Panc1 (cell line): ENCODE data around the gene SLC25A31. TPM values are rescaled to one million over a fixed set of nuclear protein-coding genes. Genes with fewer than 3 reads are reported as not detected.

ENCODE experiments used
- ATAC-seq: fragments of 200-7000 bp; cut with Tn5 transposase; 2 replicates; pipeline ENCODE4 v1.9.1; 2020; ENCODE audit warnings: mild to moderate bottlenecking, moderate library complexity
- BruUV-seq: library from RNA; stranded (reverse); fragments of 400-500 nt; replicated peaks from 2 replicates; lab custom pipeline; 2021; lab: Mats Ljungman, UMichigan
- CTCF ChIA-PET: fragments of 300-600 bp; sonication (Branson Sonifier 250); formaldehyde crosslinking; loops from one replicate; lab custom pipeline; 2022; ENCODE audit warnings: antibody characterized with exemption; lab: Charles Lee
- POLR2A ChIA-PET: fragments of 300-600 bp; sonication (Branson Sonifier 250); formaldehyde crosslinking; loops from one replicate; lab custom pipeline; 2022; ENCODE audit warnings: antibody characterized with exemption; lab: Charles Lee
- DNase-seq: peaks from one replicate; pipeline ENCODE4 v3.0.0-alpha.2; 2010; ENCODE audit warnings: low read depth, low spot score
- H3K27ac ChIP-seq: 2 replicates; pipeline ENCODE4 v1.5.1; 2011; ENCODE audit warnings: mild to moderate bottlenecking, low read length, inconsistent platforms
- H3K27me3 ChIP-seq: fragments of 200-500 bp; sonication (Bioruptor generic); 2 replicates; pipeline ENCODE4 v1.6.0; 2014; ENCODE audit warnings: low read length, inconsistent platforms; ENCODE audit not compliant: control insufficient read depth, insufficient read depth
- H3K36me3 ChIP-seq: fragments of 200-500 bp; sonication (Bioruptor generic); 2 replicates; pipeline ENCODE4 v1.5.1; 2014; ENCODE audit warnings: inconsistent platforms, mild to moderate bottlenecking, low read length, moderate library complexity; ENCODE audit not compliant: control insufficient read depth, insufficient read depth
- H3K4me1 ChIP-seq: 2 replicates; pipeline ENCODE4 v1.5.1; 2011; ENCODE audit warnings: inconsistent platforms, mild to moderate bottlenecking, low read length, moderate library complexity; ENCODE audit not compliant: control insufficient read depth, insufficient read depth
- H3K4me3 ChIP-seq, 2 experiments: 2 replicates each; pipeline ENCODE4 v1.5.1; 2011 to 2012; ENCODE audit warnings: low read depth in 2 of 2, low read length in 2 of 2, mild to moderate bottlenecking in 2 of 2, inconsistent platforms in 1 of 2, moderate library complexity in 1 of 2
- H3K9me3 ChIP-seq: fragments of 200-500 bp; sonication (Bioruptor generic); 2 replicates; pipeline ENCODE4 v1.5.1; 2014; ENCODE audit warnings: low read depth, mild to moderate bottlenecking, inconsistent platforms, low read length, moderate library complexity; ENCODE audit not compliant: control insufficient read depth, insufficient read depth
- POLR2AphosphoS5 ChIP-seq: IDR thresholded peaks from 2 replicates; pipeline ENCODE4 v1.6.1; 2012; ENCODE audit warnings: mild to moderate bottlenecking, low read depth, low read length, moderate library complexity
- SIN3A ChIP-seq: IDR thresholded peaks from 2 replicates; pipeline ENCODE4 v1.6.1; 2012; ENCODE audit warnings: low read depth, mild to moderate bottlenecking, low read length, moderate library complexity, borderline replicate concordance; ENCODE audit not compliant: insufficient read depth
- TCF7L2 ChIP-seq: IDR thresholded peaks from 2 replicates; pipeline ENCODE4 v1.6.1; 2011; ENCODE audit warnings: mild to moderate bottlenecking, low read depth, low read length, inconsistent platforms
- in situ Hi-C: cut with HindIII; loops from 2 replicates; pipeline ENCODE4 v1.10.0; 2016; ENCODE audit warnings: low sequenced_read_pairs, low pct_unique_long_range_greater_than_20kb
- intact Hi-C: fragments of 100-400 bp; cut with micrococcal nuclease; formaldehyde crosslinking; loops from one replicate; pipeline ENCODE4 v1.10.0; 2022; ENCODE audit not compliant: unreplicated experiment
- total RNA-seq: library from RNA; stranded (reverse); gene quantifications from one replicate; pipeline ENCODE4 v1.2.1, GENCODE V29; 2021; ENCODE audit not compliant: unreplicated experiment
- TF ChIP-seq, protein P1 (sequence below): fragments of 450-650 bp; IDR thresholded peaks from 2 replicates; pipeline ENCODE4 v1.5.1; 2017; ENCODE audit warnings: mild to moderate bottlenecking
- TF ChIP-seq, protein P2 (sequence below), 2 experiments: IDR thresholded peaks; 2 replicates each; pipeline ENCODE4 v1.6.1; 2011 to 2012; ENCODE audit warnings: low read depth in 2 of 2, control low read depth in 1 of 2, low read length in 1 of 2, mild to moderate bottlenecking in 1 of 2, moderate library complexity in 1 of 2; ENCODE audit not compliant: insufficient read depth in 1 of 2

Gene SLC25A31
- total RNA-seq, 1 experiment from 2014 or later, result not detected

DNA sequence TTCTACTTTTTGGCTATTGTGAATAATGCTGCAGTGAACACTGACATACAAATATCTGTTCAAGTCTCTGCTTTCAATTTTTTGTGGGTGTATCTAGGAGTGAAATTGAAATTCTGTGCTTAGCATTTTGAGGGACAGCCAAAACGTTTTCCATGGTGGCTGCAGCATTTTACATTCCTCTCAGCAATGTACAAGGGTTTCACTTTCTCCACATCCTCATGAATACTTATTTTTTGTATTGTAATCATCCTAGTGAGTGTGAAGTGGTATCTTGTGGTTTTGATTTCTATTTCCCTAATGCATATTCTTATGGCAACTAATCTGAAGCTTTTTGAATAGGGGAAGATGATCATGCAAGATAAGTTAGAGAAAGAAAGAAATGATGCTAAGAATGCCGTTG, 92.2 kb downstream of the SLC25A31 start:
- POLR2A ChIA-PET, result no interaction called here
- H3K36me3 ChIP-seq, result peaks cover 10% of the 10 kb centered on the region; the same call in 1 of the 2 replicates
- H3K27me3 ChIP-seq, result no peaks in the 10 kb centered on the region
- DNase-seq (no peak), ATAC-seq (no peak)
- intact Hi-C loops (no loop called here), in situ Hi-C loops (no loop called here)
- BruUV-seq, result no TSS peak
- TF ChIP-seq TCF7L2 (no peak), SIN3A (no peak), POLR2AphosphoS5 (no peak)
- TF ChIP-seq, protein P1, sequence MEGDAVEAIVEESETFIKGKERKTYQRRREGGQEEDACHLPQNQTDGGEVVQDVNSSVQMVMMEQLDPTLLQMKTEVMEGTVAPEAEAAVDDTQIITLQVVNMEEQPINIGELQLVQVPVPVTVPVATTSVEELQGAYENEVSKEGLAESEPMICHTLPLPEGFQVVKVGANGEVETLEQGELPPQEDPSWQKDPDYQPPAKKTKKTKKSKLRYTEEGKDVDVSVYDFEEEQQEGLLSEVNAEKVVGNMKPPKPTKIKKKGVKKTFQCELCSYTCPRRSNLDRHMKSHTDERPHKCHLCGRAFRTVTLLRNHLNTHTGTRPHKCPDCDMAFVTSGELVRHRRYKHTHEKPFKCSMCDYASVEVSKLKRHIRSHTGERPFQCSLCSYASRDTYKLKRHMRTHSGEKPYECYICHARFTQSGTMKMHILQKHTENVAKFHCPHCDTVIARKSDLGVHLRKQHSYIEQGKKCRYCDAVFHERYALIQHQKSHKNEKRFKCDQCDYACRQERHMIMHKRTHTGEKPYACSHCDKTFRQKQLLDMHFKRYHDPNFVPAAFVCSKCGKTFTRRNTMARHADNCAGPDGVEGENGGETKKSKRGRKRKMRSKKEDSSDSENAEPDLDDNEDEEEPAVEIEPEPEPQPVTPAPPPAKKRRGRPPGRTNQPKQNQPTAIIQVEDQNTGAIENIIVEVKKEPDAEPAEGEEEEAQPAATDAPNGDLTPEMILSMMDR, result no peak
- TF ChIP-seq, protein P2, sequence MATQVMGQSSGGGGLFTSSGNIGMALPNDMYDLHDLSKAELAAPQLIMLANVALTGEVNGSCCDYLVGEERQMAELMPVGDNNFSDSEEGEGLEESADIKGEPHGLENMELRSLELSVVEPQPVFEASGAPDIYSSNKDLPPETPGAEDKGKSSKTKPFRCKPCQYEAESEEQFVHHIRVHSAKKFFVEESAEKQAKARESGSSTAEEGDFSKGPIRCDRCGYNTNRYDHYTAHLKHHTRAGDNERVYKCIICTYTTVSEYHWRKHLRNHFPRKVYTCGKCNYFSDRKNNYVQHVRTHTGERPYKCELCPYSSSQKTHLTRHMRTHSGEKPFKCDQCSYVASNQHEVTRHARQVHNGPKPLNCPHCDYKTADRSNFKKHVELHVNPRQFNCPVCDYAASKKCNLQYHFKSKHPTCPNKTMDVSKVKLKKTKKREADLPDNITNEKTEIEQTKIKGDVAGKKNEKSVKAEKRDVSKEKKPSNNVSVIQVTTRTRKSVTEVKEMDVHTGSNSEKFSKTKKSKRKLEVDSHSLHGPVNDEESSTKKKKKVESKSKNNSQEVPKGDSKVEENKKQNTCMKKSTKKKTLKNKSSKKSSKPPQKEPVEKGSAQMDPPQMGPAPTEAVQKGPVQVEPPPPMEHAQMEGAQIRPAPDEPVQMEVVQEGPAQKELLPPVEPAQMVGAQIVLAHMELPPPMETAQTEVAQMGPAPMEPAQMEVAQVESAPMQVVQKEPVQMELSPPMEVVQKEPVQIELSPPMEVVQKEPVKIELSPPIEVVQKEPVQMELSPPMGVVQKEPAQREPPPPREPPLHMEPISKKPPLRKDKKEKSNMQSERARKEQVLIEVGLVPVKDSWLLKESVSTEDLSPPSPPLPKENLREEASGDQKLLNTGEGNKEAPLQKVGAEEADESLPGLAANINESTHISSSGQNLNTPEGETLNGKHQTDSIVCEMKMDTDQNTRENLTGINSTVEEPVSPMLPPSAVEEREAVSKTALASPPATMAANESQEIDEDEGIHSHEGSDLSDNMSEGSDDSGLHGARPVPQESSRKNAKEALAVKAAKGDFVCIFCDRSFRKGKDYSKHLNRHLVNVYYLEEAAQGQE (IDR thresholded peaks at IDR 0.05; ENCODE audit: insufficient read depth in 1 of 2, low read depth in 2 of 2, low read length in 1 of 2), result no peak
- H3K4me3 ChIP-seq, result no peak overlapping the region
- no peaks in the 10 kb centered on the region for H3K4me1 ChIP-seq
- no peaks in the 10 kb centered on the region for H3K9me3 ChIP-seq
- no peak overlapping the region for H3K27ac ChIP-seq
- CTCF ChIA-PET, result no interaction called here

Other genes starting within 250 kb of the SLC25A31 start
- gene INTU, start 97.4 kb upstream of the SLC25A31 start, total RNA-seq, result 3.7 TPM
- gene HSPA4L, start 51.9 kb downstream of the SLC25A31 start, total RNA-seq, result 21.5 TPM
- gene PLK4, start 150.5 kb downstream of the SLC25A31 start, total RNA-seq, result 21.4 TPM
- gene MFSD8, start 234.8 kb downstream of the SLC25A31 start, total RNA-seq, result 15.1 TPM
- gene ABHD18, start 235.0 kb downstream of the SLC25A31 start, total RNA-seq, result 7.4 TPM